HepG2 (cell line): ENCODE measurements around the gene FETUB. TPM values are rescaled to one million over a fixed set of nuclear protein-coding genes. Genes with fewer than 3 reads are reported as not detected.
A peak's percentile ranks its signal among the peaks of the same experiment; 100 is the strongest.

Experiments
- ARHGAP35 ChIP-seq: sonication (generic); formaldehyde crosslinking; IDR thresholded peaks from 2 replicates; pipeline ENCODE4 v1.9.0; 2022; ENCODE audit warnings: mild to moderate bottlenecking, inconsistent platforms, moderate library complexity, missing genetic modification reagents, borderline replicate concordance
- ARID5B ChIP-seq: IDR thresholded peaks from 2 replicates; pipeline ENCODE4 v1.4.0; 2020; ENCODE audit warnings: mild to moderate bottlenecking, missing genetic modification reagents
- CBX1 ChIP-seq: IDR thresholded peaks from one replicate; pipeline ENCODE4 v1.6.1; 2016; ENCODE audit warnings: antibody characterized with exemption, low read depth
- E2F1 ChIP-seq: sonication (generic); formaldehyde crosslinking; IDR thresholded peaks from 2 replicates; pipeline ENCODE4 v1.5.0; 2020; ENCODE audit warnings: missing genetic modification reagents
- GRHL1 ChIP-seq: sonication (generic); formaldehyde crosslinking; conservative IDR thresholded peaks from 2 replicates; pipeline ENCODE4 v1.8.0; 2022; ENCODE audit warnings: missing genetic modification reagents
- HOXD1 ChIP-seq: sonication (generic); formaldehyde crosslinking; IDR thresholded peaks from 2 replicates; pipeline ENCODE4 v1.5.0; 2020; ENCODE audit warnings: missing genetic modification reagents
- LCORL ChIP-seq, 2 experiments: fragments of 450-650 bp in 1 of 2; sonication (generic) in 1 of 2; formaldehyde crosslinking in 1 of 2; IDR thresholded peaks; 2 replicates each; pipeline versions ENCODE4 v1.5.0 to v1.6.1; 2017 to 2020; ENCODE audit warnings: antibody characterized with exemption in 1 of 2, missing genetic modification reagents in 1 of 2
- RBM22 ChIP-seq: fragments of 200-400 bp; formaldehyde crosslinking; optimal IDR thresholded peaks from 2 replicates; pipeline ENCODE3; 2017; ENCODE audit warnings: mild to moderate bottlenecking, low read length, moderate library complexity
- SAFB2 ChIP-seq: sonication (generic); formaldehyde crosslinking; IDR thresholded peaks from 2 replicates; pipeline ENCODE4 v1.5.1; 2020; ENCODE audit warnings: missing genetic modification reagents, low read depth, mild to moderate bottlenecking, borderline replicate concordance
- TOPORS ChIP-seq: sonication (generic); formaldehyde crosslinking; IDR thresholded peaks from 2 replicates; pipeline ENCODE4 v1.8.0; 2023; ENCODE audit warnings: mild to moderate bottlenecking, missing genetic modification reagents
- TP53 ChIP-seq: sonication (generic); formaldehyde crosslinking; conservative IDR thresholded peaks from 2 replicates; pipeline ENCODE4 v1.4.0; 2020; ENCODE audit warnings: missing genetic modification reagents
- ZFP36 ChIP-seq: fragments of 150-350 bp; IDR thresholded peaks from 2 replicates; pipeline ENCODE4 v1.6.1; 2018; ENCODE audit warnings: borderline replicate concordance, low read length, low read depth; ENCODE audit not compliant: partially characterized antibody
- ZNF503 ChIP-seq: sonication (generic); formaldehyde crosslinking; IDR thresholded peaks from 2 replicates; pipeline ENCODE4 v1.4.0; 2020; ENCODE audit warnings: missing genetic modification reagents
- ZNF629 ChIP-seq: sonication (generic); formaldehyde crosslinking; conservative IDR thresholded peaks from 2 replicates; pipeline ENCODE4 v1.5.0; 2020; ENCODE audit warnings: missing genetic modification reagents
- ZNF704 ChIP-seq: sonication (generic); formaldehyde crosslinking; IDR thresholded peaks from 2 replicates; pipeline ENCODE4 v1.8.1; 2023; ENCODE audit warnings: mild to moderate bottlenecking, inconsistent platforms, moderate library complexity, missing genetic modification reagents, borderline replicate concordance
- ZNF775 ChIP-seq: sonication (generic); formaldehyde crosslinking; IDR thresholded peaks from 2 replicates; pipeline ENCODE4 v1.4.0; 2020; ENCODE audit warnings: missing genetic modification reagents, mild to moderate bottlenecking, moderate library complexity, borderline replicate concordance
- ZNF891 ChIP-seq: sonication (generic); formaldehyde crosslinking; IDR thresholded peaks from 2 replicates; pipeline ENCODE4 v1.5.0; 2020; ENCODE audit warnings: mild to moderate bottlenecking, missing genetic modification reagents
- ZSCAN21 ChIP-seq: sonication (generic); formaldehyde crosslinking; IDR thresholded peaks from 2 replicates; pipeline ENCODE4 v1.8.0; 2022; ENCODE audit warnings: mild to moderate bottlenecking, missing genetic modification reagents, moderate library complexity, borderline replicate concordance
- polyA plus RNA-seq, 8 experiments: library from polyadenylated mRNA; depleted of rRNA in 3 of 8; stranded (reverse) in 7 of 8; unstranded in 1 of 8; fragments of >200 nt; fragmentation: Illumina TruSeq in 4 of 8; extraction: Trizol in 4 of 8; gene quantifications; 2 replicates each; pipeline versions ENCODE4 v1.2.1 to v1.2.3, GENCODE V29; 2011 to 2016; ENCODE audit warnings: low read depth in 4 of 8, missing spikeins in 1 of 8, mixed read lengths in 1 of 8; ENCODE audit not compliant: insufficient read depth in 1 of 8
- total RNA-seq, 5 experiments: library from RNA; depleted of rRNA; stranded (reverse); fragments of >200 nt; fragmentation: Illumina TruSeq; extraction: Trizol; gene quantifications; 2 replicates each; pipeline ENCODE4 v1.2.3, GENCODE V29; 2016; ENCODE audit warnings: low read depth in 1 of 5

FETUB gene
- total and polyA plus RNA-seq, 2 of the 13 experiments (the other 11 are each of a cell fraction or from before 2014, with no cell fraction given): 2.1 to 4.4 TPM

- TF ChIP-seq ZNF891 (CRISPR knock-in tag): peak; percentile 35; the same call in 1 of the 2 replicates
- TF ChIP-seq ZNF503: 0 out of 2 replicates have a peak, but pooled peaks have one; percentile 1
- TF ChIP-seq ZNF704 (CRISPR knock-in tag): 0 out of 2 replicates have a peak, but pooled peaks have one; percentile 31
- 0 out of 2 replicates have a peak, but pooled peaks have one; percentile 20 for TF ChIP-seq HOXD1 (CRISPR knock-in tag)
- no peak for TF ChIP-seq ARID5B (CRISPR knock-in tag)
- TF ChIP-seq E2F1 (CRISPR knock-in tag): no peak
- TF ChIP-seq TOPORS: no peak
- TF ChIP-seq SAFB2 (CRISPR knock-in tag): peak; percentile 43; the same call in 1 of the 2 replicates
- TF ChIP-seq ARHGAP35 (CRISPR knock-in tag): no peak
- TF ChIP-seq CBX1: peak; percentile 54
- TF ChIP-seq GRHL1: no peak
- TF ChIP-seq LCORL (IDR thresholded peaks at IDR 0.05): no peak
- no peak for TF ChIP-seq LCORL (CRISPR knock-in tag; IDR thresholded peaks at IDR 0.05)
- peak; percentile 91 for TF ChIP-seq RBM22
- TF ChIP-seq ZNF775 (CRISPR knock-in tag): peak; percentile 50; the same call in 1 of the 2 replicates
- no peak for TF ChIP-seq ZSCAN21 (CRISPR knock-in tag)
- 0 out of 2 replicates have a peak, but pooled peaks have one; percentile 24 for TF ChIP-seq ZNF629 (CRISPR knock-in tag)
- no peak for TF ChIP-seq ZFP36
- 0 out of 2 replicates have a peak, but pooled peaks have one; percentile 49 for TF ChIP-seq TP53 (CRISPR knock-in tag)
Observed at GRCh38 chr3:186618318-186618938, 21.8 kb upstream of the FETUB start (continued).
